Astrocyte (in vitro differentiated cells and primary cell): ENCODE measurements around the gene EYA2.

ENCODE experiments used
- CTCF ChIP-seq: IDR thresholded peaks from 2 replicates; pipeline ENCODE4 v1.5.1; 2011; ENCODE audit warnings: low read depth, mild to moderate bottlenecking, inconsistent platforms, low read length, moderate library complexity; ENCODE audit not compliant: insufficient read depth
- EZH2 ChIP-seq: IDR thresholded peaks from 2 replicates; pipeline ENCODE4 v1.6.1; 2012; ENCODE audit warnings: mild to moderate bottlenecking, low read length, inconsistent platforms; ENCODE audit not compliant: insufficient read depth

GRCh38 chr20:46844965-46845364 lies 49.7 kb upstream of the EYA2 start:
- TF ChIP-seq CTCF (no peak), EZH2 (no peak)
